ENCODE results near the gene RBP3. TPM values are rescaled to one million over a fixed set of nuclear protein-coding genes. Genes with fewer than 3 reads are reported as not detected.
A peak's percentile ranks its signal among the peaks of the same experiment; 100 is the strongest.

Gene RBP3
- total and polyA plus RNA-seq, 7 donors: not detected

DNA sequence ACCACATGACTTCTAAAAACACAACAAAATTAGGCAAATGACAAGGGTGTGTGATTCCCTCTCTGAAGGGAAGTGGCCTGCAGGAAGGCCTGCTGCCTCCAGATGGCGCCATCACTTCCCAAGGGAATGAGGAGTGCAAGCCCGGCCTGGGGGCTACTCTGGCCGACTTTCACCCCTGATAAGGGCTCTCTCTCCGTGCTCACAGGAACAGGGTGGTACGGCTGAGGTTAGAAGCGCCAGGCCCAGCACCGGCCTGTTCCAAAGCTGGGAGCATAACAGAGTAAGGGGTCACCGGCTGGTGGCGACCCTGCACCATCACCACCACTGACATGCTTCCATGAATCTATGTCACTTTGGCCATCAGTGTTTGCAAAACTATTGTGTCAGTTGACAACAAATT, 13.1 kb downstream of the RBP3 start:
- WGBS, 2 donors: 58 to 60% methylated on average over 9 of the region's 9 CpGs
- H3K4me3 ChIP-seq: no peak overlapping the region
- no peaks in the 10 kb centered on the region for H3K36me3 ChIP-seq
- TF ChIP-seq POLR2A (IDR thresholded peaks at IDR 0.05): no peak
- no peak for TF ChIP-seq POLR2AphosphoS5 (IDR thresholded peaks at IDR 0.05)
- TF ChIP-seq CTCF (IDR thresholded peaks at IDR 0.05): peak in 3 of 4 experiments; percentile 43 to 60 (median 48)
- no peak for TF ChIP-seq EP300 (IDR thresholded peaks at IDR 0.05)
- H3K4me1 ChIP-seq: no peaks in the 10 kb centered on the region
- intact Hi-C loops (cut with DNase I): no loop called here
- no peak overlapping the region for H3K27ac ChIP-seq
- no peaks in the 10 kb centered on the region for H3K27me3 ChIP-seq
- H3K9me3 ChIP-seq: no peaks in the 10 kb centered on the region
- no peak for DNase-seq

- Histone ChIP-seq H3K27ac (no peak overlapping the region), H3K27me3 (no peaks in the 10 kb centered on the region), H3K4me3 (no peak overlapping the region), H3K36me3 (no peaks in the 10 kb centered on the region), H3K4me1 (no peaks in the 10 kb centered on the region), H3K9me3 (no peaks in the 10 kb centered on the region)
- intact Hi-C loops (cut with DNase I): no loop called here
- 85 to 90% methylated on average over 3 of the region's 3 CpGs for WGBS, 2 donors
- DNase-seq: no peak
- TF ChIP-seq POLR2A (IDR thresholded peaks at IDR 0.05) (no peak), CTCF (IDR thresholded peaks at IDR 0.05) (no peak), EP300 (IDR thresholded peaks at IDR 0.05) (no peak), POLR2AphosphoS5 (IDR thresholded peaks at IDR 0.05) (no peak)
These were observed 14.0 kb downstream of the RBP3 start for GRCh38 chr10:47362199-47362598.

DNA sequence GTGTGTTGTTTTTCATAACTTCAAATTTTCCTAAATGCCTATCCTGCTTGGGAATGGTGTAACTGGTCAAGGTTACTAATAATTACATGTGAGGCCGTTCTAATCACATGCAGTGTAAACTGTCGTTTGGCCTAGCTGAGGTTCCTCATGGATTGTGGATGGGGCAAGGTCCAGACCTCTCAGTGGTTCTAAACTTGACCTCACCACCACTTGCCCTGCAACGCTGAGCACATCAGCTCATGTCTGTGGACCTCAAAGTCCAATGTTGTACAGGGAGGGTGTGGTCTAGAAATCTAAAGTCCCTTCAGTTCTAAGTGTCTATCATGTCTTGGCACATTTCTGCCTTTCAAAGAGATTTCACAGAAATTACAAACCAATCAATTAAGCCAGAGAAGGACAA, 15.6 kb downstream of the RBP3 start:
- intact Hi-C loops (cut with DNase I): no loop called here
- H3K27ac ChIP-seq: no peak overlapping the region
- H3K9me3 ChIP-seq: no peaks in the 10 kb centered on the region
- no peak for DNase-seq
- H3K27me3 ChIP-seq: no peaks in the 10 kb centered on the region
- 21 to 65% methylated on average over 3 of the region's 3 CpGs for WGBS, 2 donors
- H3K4me3 ChIP-seq: no peak overlapping the region
- H3K36me3 ChIP-seq: no peaks in the 10 kb centered on the region
- H3K4me1 ChIP-seq: no peaks in the 10 kb centered on the region
- TF ChIP-seq EP300 (IDR thresholded peaks at IDR 0.05): no peak
- TF ChIP-seq POLR2A (IDR thresholded peaks at IDR 0.05): no peak
- TF ChIP-seq POLR2AphosphoS5 (IDR thresholded peaks at IDR 0.05): no peak
- TF ChIP-seq CTCF (IDR thresholded peaks at IDR 0.05): no peak

- no peaks in the 10 kb centered on the region for H3K9me3 ChIP-seq
- TF ChIP-seq EP300 (IDR thresholded peaks at IDR 0.05) (no peak), POLR2A (IDR thresholded peaks at IDR 0.05) (no peak), POLR2AphosphoS5 (IDR thresholded peaks at IDR 0.05) (no peak), CTCF (IDR thresholded peaks at IDR 0.05) (no peak)
- H3K27ac ChIP-seq: no peak overlapping the region
- DNase-seq: no peak
- no peaks in the 10 kb centered on the region for H3K27me3 ChIP-seq
- 34 to 70% methylated on average over 4 of the region's 4 CpGs for WGBS, 2 donors
- H3K4me3 ChIP-seq: no peak overlapping the region
- intact Hi-C loops (cut with DNase I): no loop called here
- H3K4me1 ChIP-seq: no peaks in the 10 kb centered on the region
- H3K36me3 ChIP-seq: no peaks in the 10 kb centered on the region
These were observed 16.2 kb downstream of the RBP3 start for GRCh38 chr10:47364366-47364765.

GRCh38 chr10:47364911-47365310, 16.7 kb downstream of the RBP3 start:
- no peak for TF ChIP-seq POLR2AphosphoS5 (IDR thresholded peaks at IDR 0.05)
- no peak for TF ChIP-seq POLR2A (IDR thresholded peaks at IDR 0.05)
- no peak for TF ChIP-seq CTCF (IDR thresholded peaks at IDR 0.05)
- TF ChIP-seq EP300 (IDR thresholded peaks at IDR 0.05): no peak
- Histone ChIP-seq H3K27ac (no peak overlapping the region), H3K4me1 (no peaks in the 10 kb centered on the region), H3K27me3 (no peaks in the 10 kb centered on the region), H3K4me3 (no peak overlapping the region), H3K9me3 (no peaks in the 10 kb centered on the region), H3K36me3 (no peaks in the 10 kb centered on the region)
- intact Hi-C loops (cut with DNase I): no loop called here
- no peak for DNase-seq
- WGBS, 2 donors: 93 to 94% methylated on average over 6 of the region's 6 CpGs

All from sigmoid colon (tissue), 7 donors.